Measurements from ENCODE around the gene EXD1.

DNA sequence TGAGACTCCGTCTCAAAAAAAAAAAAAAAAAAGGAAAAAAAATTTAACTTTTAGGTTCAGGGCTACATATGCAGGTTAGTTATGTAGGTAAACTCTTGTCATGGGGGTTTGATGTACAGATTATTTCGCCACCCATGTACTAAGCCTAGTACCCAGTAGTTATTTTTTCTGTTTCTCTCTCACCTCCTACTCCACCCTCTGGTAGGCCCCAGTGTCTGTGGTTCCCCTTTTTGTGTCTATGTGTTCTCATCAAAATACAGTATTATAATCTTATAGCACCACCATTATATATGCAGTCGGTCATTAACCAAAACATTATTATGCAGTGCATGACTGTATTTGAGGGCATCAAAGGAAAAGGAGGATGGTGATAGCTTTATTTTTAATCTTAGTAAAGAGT, 47.8 kb upstream of the EXD1 start:
- TF ChIP-seq, protein P1, sequence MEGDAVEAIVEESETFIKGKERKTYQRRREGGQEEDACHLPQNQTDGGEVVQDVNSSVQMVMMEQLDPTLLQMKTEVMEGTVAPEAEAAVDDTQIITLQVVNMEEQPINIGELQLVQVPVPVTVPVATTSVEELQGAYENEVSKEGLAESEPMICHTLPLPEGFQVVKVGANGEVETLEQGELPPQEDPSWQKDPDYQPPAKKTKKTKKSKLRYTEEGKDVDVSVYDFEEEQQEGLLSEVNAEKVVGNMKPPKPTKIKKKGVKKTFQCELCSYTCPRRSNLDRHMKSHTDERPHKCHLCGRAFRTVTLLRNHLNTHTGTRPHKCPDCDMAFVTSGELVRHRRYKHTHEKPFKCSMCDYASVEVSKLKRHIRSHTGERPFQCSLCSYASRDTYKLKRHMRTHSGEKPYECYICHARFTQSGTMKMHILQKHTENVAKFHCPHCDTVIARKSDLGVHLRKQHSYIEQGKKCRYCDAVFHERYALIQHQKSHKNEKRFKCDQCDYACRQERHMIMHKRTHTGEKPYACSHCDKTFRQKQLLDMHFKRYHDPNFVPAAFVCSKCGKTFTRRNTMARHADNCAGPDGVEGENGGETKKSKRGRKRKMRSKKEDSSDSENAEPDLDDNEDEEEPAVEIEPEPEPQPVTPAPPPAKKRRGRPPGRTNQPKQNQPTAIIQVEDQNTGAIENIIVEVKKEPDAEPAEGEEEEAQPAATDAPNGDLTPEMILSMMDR (IDR thresholded peaks at IDR 0.05), result no peak
- TF ChIP-seq POLR2A (IDR thresholded peaks at IDR 0.05), result no peak

Measured in Peyer's patch (tissue), 4 donors.